UCSD-AML1 (cell line): ENCODE measurements around the gene CD79B.
"Not testable (repeated sequence)": the region's sequence is repeated elsewhere in the genome, so short reads cannot be mapped to it uniquely, and the experiment has no call there.

Experiments used
- DNase-seq: peaks from one replicate; lab custom pipeline; 2025; ENCODE audit not compliant: unreplicated experiment; lab: John Stamatoyannopoulos, UW

Gene CD79B

DNA sequence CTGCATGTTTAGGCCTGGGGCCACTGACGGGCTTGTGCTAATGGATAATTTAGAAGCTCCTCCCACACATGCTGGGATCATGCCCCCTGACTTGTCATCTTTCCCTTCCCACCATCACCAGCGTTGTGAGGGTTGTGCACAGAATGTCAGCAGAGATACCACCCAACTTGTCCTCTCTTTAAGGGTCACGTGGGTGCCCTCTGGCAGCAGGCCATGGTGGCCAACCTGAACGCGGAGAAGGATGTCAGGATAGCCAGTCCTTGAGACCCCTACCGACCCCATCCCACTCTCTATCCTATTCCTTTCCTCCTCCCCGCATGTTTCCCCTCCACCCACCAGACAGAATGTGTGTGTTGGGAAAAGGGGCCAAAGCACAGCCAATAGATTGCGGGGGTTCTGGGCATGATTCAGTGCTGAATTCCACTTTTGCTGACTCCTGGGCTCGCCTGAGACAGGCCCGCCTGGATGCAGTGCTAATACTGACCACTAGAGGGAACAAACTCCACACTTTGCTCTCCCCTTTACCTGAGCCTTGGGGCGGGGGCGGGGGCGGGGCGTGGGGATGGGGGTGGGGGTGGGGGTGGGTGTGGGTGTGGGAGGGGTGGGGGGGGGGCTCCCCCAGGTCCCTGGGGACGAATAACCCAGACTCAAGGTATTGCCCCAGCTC is 50.1 kb downstream of the CD79B start, which contains the start of gene GH2:
Gene GH2, minus strand, starts transcription at position 10 of the 667 bp plus-strand sequence. CDS start 143 bp downstream, outside the sequence.
- DNase-seq = peak; percentile 25

DNA sequence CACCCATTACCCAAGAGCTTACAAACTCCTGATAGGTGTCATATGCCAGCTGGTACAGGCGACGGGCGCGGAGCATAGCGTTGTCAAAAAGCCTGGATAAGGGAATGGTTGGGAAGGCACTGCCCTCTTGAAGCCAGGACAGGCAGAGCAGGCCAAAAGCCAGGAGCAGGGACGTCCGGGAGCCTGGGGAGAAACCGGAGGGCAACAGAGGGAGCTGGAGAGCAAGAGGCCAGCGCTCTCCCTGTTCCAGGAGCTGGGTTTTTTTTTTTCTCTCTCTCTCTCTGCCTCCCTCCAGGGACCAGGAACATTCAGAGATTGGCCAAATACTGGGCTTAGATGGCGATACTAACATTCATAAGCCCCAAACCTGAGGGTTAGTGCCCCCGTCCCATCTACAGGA is 50.8 kb downstream of the CD79B start:
- DNase-seq = not testable (repeated sequence)

DNA sequence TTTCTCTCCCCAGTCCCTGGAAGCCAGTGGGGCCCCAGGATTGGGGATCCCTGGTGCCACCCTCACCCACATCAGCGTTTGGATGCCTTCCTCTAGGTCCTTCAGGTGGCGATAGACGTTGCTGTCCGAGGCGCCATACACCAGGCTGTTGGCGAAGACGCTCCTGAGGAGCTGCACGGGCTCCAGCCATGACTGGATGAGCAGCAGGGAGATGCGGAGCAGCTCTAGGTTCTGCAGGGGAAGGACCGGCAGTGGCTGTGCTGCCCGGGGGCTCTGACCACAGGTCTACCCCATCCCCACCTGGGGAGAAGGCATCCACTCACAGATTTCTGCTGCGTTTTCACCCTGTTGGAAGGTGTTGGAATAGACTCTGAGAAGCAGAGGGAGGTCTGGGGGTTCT is 51.4 kb downstream of the CD79B start:
- no peak for DNase-seq
